ENCODE results near the gene GSN. TPM values are rescaled to one million over a fixed set of nuclear protein-coding genes. Genes with fewer than 3 reads are reported as not detected.

Gene GSN
- total RNA-seq, 1 experiment from 2014 or later = 278 TPM

DNA sequence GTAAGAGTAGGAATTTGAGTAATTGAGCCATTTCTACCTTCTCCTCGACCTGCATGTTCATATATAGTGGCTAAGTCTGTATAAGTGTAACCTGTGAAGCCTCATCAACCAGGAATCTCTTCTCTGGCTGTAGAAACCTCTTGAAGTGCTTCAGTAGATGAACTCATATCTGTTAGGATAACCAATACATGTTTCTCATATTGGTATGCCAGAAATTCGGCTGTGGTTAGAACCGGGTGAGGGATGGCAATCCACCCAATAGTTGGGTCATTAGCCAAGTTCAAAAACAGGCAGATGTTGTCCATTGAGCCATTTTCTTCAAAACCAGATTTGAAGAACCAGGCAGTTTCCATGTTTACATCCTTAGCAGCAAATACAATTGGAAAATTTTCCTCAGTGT is 28.9 kb upstream of the GSN start:
- no peaks in the 10 kb centered on the region for H3K4me1 ChIP-seq (ENCODE audit: control insufficient read depth, insufficient read depth, low read length)
- H3K9me3 ChIP-seq (ENCODE audit: control insufficient read depth, insufficient read depth, low read depth, low read length) = no peaks in the 10 kb centered on the region
- no peaks in the 10 kb centered on the region for H3K27me3 ChIP-seq (ENCODE audit: control insufficient read depth, insufficient read depth, low read length)
- no peak for TF ChIP-seq TCF7L2 (IDR thresholded peaks at IDR 0.05; ENCODE audit: low read depth, low read length)
- TF ChIP-seq, protein P1, sequence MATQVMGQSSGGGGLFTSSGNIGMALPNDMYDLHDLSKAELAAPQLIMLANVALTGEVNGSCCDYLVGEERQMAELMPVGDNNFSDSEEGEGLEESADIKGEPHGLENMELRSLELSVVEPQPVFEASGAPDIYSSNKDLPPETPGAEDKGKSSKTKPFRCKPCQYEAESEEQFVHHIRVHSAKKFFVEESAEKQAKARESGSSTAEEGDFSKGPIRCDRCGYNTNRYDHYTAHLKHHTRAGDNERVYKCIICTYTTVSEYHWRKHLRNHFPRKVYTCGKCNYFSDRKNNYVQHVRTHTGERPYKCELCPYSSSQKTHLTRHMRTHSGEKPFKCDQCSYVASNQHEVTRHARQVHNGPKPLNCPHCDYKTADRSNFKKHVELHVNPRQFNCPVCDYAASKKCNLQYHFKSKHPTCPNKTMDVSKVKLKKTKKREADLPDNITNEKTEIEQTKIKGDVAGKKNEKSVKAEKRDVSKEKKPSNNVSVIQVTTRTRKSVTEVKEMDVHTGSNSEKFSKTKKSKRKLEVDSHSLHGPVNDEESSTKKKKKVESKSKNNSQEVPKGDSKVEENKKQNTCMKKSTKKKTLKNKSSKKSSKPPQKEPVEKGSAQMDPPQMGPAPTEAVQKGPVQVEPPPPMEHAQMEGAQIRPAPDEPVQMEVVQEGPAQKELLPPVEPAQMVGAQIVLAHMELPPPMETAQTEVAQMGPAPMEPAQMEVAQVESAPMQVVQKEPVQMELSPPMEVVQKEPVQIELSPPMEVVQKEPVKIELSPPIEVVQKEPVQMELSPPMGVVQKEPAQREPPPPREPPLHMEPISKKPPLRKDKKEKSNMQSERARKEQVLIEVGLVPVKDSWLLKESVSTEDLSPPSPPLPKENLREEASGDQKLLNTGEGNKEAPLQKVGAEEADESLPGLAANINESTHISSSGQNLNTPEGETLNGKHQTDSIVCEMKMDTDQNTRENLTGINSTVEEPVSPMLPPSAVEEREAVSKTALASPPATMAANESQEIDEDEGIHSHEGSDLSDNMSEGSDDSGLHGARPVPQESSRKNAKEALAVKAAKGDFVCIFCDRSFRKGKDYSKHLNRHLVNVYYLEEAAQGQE (IDR thresholded peaks at IDR 0.05; ENCODE audit: insufficient read depth in 1 of 2, low read depth in 2 of 2, low read length in 1 of 2) = no peak
- TF ChIP-seq, protein P2, sequence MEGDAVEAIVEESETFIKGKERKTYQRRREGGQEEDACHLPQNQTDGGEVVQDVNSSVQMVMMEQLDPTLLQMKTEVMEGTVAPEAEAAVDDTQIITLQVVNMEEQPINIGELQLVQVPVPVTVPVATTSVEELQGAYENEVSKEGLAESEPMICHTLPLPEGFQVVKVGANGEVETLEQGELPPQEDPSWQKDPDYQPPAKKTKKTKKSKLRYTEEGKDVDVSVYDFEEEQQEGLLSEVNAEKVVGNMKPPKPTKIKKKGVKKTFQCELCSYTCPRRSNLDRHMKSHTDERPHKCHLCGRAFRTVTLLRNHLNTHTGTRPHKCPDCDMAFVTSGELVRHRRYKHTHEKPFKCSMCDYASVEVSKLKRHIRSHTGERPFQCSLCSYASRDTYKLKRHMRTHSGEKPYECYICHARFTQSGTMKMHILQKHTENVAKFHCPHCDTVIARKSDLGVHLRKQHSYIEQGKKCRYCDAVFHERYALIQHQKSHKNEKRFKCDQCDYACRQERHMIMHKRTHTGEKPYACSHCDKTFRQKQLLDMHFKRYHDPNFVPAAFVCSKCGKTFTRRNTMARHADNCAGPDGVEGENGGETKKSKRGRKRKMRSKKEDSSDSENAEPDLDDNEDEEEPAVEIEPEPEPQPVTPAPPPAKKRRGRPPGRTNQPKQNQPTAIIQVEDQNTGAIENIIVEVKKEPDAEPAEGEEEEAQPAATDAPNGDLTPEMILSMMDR (IDR thresholded peaks at IDR 0.05) = no peak
- no peak for TF ChIP-seq POLR2AphosphoS5 (IDR thresholded peaks at IDR 0.05; ENCODE audit: low read depth, low read length)
- TF ChIP-seq SIN3A (IDR thresholded peaks at IDR 0.05; ENCODE audit: borderline replicate concordance, insufficient read depth, low read depth, low read length) = no peak
- intact Hi-C loops (cut with micrococcal nuclease; ENCODE audit: unreplicated experiment) (no loop called here), in situ Hi-C loops (cut with HindIII; ENCODE audit: low pct_unique_long_range_greater_than_20kb, low sequenced_read_pairs) (no loop called here)
- no TSS peak for BruUV-seq (replicated peaks)
- no peaks in the 10 kb centered on the region for H3K36me3 ChIP-seq (ENCODE audit: control insufficient read depth, insufficient read depth, low read length)
- no peak overlapping the region for H3K27ac ChIP-seq (ENCODE audit: low read length)
- ATAC-seq = no peak
- POLR2A ChIA-PET = no interaction called here
- DNase-seq (ENCODE audit: low read depth, low spot score) = no peak
- no peak overlapping the region for H3K4me3 ChIP-seq (ENCODE audit: low read depth in 2 of 2, low read length in 2 of 2)
- CTCF ChIA-PET = no interaction called here

DNA sequence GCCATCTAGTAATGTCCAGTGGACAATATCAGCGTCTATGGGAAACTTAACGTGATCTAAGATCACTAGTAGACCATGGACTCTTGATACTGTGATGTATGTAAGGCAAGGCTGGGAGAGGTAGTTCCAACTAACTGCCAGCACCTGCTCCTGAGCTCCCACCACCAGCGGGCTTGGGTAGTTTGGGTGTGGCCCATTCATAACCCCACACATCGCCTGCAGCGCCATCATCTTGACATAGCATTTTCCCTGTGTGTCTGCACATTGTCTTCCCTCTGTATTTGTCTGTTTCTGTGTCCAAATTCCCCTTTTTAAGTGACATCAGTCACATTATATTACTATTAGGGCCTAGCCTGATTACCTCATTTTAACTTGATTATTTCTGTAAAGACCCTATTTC is 28.1 kb upstream of the GSN start:
- H3K27me3 ChIP-seq (ENCODE audit: control insufficient read depth, insufficient read depth, low read length) = no peaks in the 10 kb centered on the region
- no peak for ATAC-seq
- POLR2A ChIA-PET = no interaction called here

More for the DNA sequence above, 28.1 kb upstream of the GSN start:
- CTCF ChIA-PET = no interaction called here
- Histone ChIP-seq H3K36me3 (ENCODE audit: control insufficient read depth, insufficient read depth, low read length) (no peaks in the 10 kb centered on the region), H3K27ac (ENCODE audit: low read length) (no peak overlapping the region), H3K4me3 (ENCODE audit: low read depth in 2 of 2, low read length in 2 of 2) (no peak overlapping the region), H3K9me3 (ENCODE audit: control insufficient read depth, insufficient read depth, low read depth, low read length) (no peaks in the 10 kb centered on the region), H3K4me1 (ENCODE audit: control insufficient read depth, insufficient read depth, low read length) (no peaks in the 10 kb centered on the region)
- intact Hi-C loops (cut with micrococcal nuclease; ENCODE audit: unreplicated experiment) = no loop called here
- TF ChIP-seq SIN3A (IDR thresholded peaks at IDR 0.05; ENCODE audit: borderline replicate concordance, insufficient read depth, low read depth, low read length) (no peak), TCF7L2 (IDR thresholded peaks at IDR 0.05; ENCODE audit: low read depth, low read length) (no peak), POLR2AphosphoS5 (IDR thresholded peaks at IDR 0.05; ENCODE audit: low read depth, low read length) (no peak)
- TF ChIP-seq, protein P2 (IDR thresholded peaks at IDR 0.05) = no peak
- TF ChIP-seq, protein P1 (IDR thresholded peaks at IDR 0.05; ENCODE audit: insufficient read depth in 1 of 2, low read depth in 2 of 2, low read length in 1 of 2) = no peak
- BruUV-seq (replicated peaks) = no TSS peak
- no peak for DNase-seq (ENCODE audit: low read depth, low spot score)
- in situ Hi-C loops (cut with HindIII; ENCODE audit: low pct_unique_long_range_greater_than_20kb, low sequenced_read_pairs) = no loop called here
